ENCODE results near the gene ANO2.

GRCh38 chr12:5768171-5768570 is 176.9 kb downstream of the ANO2 start:
- TF ChIP-seq CTCF (IDR thresholded peaks at IDR 0.05; ENCODE audit: low read depth, low read length) (no peak), EZH2phosphoT487 (IDR thresholded peaks at IDR 0.05; ENCODE audit: low read depth) (no peak)
